ENCODE measurements around the gene OVOL1.
A peak's percentile ranks its signal among the peaks of the same experiment; 100 is the strongest.

Gene OVOL1

DNA sequence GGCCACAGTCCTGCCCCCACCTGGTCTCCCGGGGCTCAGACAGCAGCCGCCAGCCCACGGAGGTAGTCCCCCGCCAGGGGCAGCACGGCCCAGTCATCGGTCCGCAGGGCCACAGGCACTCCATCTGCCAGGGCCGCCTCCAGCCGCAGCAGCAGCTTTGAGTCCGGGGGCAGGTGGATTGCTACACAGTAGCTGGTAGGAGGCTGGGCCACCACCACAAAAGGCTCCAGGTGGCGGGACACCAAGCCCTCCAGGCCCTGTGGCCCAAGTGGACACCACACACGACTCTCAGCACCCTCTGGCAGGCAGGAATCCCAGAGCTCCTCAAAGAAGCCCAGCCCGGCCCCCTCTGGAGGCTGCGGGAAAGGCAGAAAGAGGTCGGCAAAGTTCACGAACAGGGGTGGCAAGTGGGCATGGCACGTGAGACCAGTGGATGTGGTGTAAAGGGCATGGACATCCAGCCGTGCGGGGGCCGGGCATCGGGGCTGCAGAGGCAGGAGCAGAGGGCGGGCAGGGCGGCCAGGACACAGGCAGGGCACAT is 9.0 kb upstream of the OVOL1 start:
- no peak for DNase-seq (ENCODE audit: low read depth in 3 of 3, low spot score in 1 of 3)

- no peak for DNase-seq (ENCODE audit: low read depth in 3 of 3, low spot score in 1 of 3)
Measured at GRCh38 chr11:65778431-65778900, 8.4 kb upstream of the OVOL1 start.

GRCh38 chr11:65778901-65779668 is 7.8 kb upstream of the OVOL1 start:
- no peak for DNase-seq (ENCODE audit: low read depth in 3 of 3, low spot score in 1 of 3)

- DNase-seq (ENCODE audit: low read depth in 3 of 3, low spot score in 1 of 3) = no peak
Measured at GRCh38 chr11:65779669-65779918, 7.3 kb upstream of the OVOL1 start.

- peak; percentile 28 to 67 (median 51) for DNase-seq (ENCODE audit: low read depth in 3 of 3, low spot score in 1 of 3)
Measured at GRCh38 chr11:65779919-65780769, 6.7 kb upstream of the OVOL1 start.

GRCh38 chr11:65780770-65781151 is 6.1 kb upstream of the OVOL1 start, which contains the start of gene AP5B1:
AP5B1 (minus strand) TSS chr11:65780976; CDS start chr11:65780591, 385 bp downstream.
- DNase-seq (ENCODE audit: low read depth in 3 of 3, low spot score in 1 of 3) = peak in 2 of 3 donors; percentile 53 to 64

GRCh38 chr11:65781152-65781961 is 5.5 kb upstream of the OVOL1 start:
- DNase-seq (ENCODE audit: low read depth in 3 of 3, low spot score in 1 of 3) = no peak

DNA sequence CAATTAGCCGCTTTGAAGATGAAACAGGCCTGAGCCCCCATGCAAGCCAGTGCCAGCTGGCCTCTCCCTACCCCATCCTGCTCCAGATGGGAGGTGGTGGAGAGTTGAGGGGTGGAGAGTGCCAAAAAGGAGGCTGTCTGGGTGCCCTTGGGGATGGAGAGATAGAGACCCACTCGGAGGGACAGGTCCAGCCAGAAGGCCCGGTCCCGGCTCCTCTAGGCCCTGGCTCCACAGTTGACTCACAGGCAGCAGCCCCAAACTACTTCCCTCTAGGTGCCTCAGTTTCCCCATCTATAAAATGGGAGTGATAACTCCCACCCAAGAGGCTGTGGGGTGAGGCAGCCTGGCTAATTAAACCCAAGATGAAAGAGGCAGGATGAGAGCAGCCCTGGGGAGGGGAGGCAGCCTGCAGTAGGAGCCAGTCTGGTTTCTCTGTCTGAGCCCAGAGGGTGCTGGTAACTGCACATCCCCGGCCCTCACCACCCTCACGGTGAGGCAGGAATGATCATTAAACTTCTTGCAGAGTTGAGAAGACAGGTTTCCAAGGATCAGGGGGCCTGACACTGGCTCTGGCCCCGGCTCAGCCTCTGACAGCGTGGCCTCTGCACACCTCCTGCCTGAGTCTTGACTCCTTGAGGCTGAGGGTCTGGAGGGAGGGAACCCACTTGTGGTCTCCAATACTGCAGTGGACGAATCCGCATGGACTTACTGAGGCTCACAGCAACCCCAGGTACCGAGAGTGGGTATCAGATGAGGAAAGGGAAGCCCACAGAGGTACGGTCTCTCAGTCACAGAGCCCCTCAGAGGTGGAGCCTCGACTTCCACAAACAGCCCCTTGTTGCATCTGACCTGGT is 4.7 kb upstream of the OVOL1 start:
- no peak for DNase-seq (ENCODE audit: low read depth in 3 of 3, low spot score in 1 of 3)

DNA sequence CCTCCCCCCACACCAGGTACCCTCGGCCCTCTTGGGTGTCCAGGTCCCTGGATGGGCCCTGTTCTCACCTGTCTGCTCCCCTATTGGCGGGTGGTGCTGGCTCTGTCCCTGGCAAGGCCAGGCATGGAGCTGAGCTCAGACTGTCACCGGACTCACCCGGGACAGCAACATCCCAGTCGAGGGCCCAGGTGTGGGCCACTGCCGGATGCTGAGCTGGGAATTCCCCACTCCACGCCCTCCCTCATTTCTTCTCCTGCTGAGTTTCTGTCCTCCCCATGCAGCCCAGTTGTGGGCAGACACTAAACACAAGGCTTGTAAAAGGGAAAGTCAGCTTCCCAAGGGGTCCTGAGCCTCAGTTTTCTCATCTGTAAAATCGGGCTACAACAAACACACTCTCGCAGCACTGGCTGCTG is 4.0 kb upstream of the OVOL1 start:
- no peak for DNase-seq (ENCODE audit: low read depth in 3 of 3, low spot score in 1 of 3)

DNA sequence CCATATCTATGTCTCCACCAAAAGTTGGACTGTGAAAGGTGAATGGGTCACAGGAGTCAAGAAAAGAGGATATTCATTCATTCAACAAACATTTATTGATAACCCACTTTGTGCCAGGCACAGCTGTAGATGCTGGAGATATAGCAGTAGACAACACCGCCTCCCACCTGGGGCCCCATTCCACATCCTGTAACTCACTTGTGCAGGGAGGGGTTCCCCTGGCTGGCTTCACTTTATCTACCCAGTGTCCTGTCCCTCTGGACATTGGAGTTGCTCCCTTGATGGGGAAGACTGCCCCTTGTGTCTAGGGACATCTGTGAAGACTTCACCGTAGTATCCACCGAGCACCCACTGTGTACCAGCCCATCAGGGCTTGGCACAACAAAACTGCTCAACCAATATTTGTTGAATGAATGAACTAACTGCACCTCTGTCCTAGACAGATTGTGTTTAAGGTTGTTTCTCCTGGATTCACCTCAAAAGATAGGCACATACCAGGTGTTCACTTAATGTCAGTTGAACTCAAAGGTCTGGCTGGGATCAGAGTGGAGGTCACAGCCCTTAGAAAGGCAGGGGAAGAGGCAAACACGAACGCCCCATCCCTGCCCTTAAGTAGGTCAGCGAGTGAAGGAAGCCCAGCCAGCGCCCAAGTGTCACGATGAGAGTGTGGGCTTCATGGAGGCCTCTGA is 1.4 kb upstream of the OVOL1 start:
- DNase-seq (ENCODE audit: low read depth in 3 of 3, low spot score in 1 of 3) = no peak

GRCh38 chr11:65786008-65786785 is 666 bp upstream of the OVOL1 start:
- no peak for DNase-seq (ENCODE audit: low read depth in 3 of 3, low spot score in 1 of 3)

DNA sequence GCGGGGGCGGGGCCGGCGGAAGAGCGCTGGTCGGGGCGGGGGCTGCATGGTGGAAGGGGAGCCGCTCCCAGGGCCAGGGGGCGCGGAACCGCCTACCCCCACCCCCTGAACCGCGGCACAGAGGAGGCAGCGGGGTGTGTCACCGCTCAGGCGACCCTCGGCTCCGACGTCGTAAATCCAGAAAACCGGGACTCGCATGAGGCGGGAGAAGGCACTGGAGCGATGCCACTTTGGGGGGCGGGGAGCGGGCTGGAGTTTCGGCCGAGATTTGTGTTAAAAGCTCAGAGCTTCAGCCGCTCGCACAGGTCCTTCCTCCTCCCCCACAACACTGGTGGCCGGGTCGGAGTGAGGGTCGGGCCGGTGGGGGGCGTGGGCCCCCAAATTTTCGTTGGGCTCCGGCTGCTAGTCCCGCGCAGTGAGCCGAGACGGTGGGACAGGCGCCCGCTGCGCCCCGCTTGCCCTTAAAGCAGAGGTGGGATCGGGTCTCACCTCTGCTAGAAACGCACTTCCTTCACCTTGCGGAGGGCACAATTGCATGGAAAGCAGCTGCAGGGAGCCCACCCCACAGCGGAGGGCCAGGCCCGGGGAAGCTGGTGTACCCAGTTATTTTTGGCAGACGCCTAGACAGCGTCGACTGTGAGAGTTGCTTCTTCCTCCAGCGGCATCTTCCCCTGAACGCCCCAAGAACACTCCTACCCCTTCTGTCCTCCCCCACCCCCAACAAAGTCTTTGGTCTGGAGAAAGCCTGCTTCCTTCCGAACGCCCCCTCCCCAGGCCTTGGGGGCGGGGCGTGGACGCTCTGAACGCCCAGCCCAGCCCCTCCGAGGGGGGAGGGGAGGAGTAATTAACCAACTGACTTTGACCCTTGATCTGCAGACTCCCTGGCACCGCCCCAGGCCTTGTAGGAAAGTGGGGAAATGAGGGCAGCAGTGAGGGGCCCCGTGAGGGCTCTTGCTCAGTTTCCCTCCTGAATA is 1.1 kb downstream of the OVOL1 start:
- no peak for DNase-seq (ENCODE audit: low read depth in 3 of 3, low spot score in 1 of 3)

- no peak for DNase-seq (ENCODE audit: low read depth in 3 of 3, low spot score in 1 of 3)
Measured at GRCh38 chr11:65788821-65789220, 2.0 kb downstream of the OVOL1 start.

DNA sequence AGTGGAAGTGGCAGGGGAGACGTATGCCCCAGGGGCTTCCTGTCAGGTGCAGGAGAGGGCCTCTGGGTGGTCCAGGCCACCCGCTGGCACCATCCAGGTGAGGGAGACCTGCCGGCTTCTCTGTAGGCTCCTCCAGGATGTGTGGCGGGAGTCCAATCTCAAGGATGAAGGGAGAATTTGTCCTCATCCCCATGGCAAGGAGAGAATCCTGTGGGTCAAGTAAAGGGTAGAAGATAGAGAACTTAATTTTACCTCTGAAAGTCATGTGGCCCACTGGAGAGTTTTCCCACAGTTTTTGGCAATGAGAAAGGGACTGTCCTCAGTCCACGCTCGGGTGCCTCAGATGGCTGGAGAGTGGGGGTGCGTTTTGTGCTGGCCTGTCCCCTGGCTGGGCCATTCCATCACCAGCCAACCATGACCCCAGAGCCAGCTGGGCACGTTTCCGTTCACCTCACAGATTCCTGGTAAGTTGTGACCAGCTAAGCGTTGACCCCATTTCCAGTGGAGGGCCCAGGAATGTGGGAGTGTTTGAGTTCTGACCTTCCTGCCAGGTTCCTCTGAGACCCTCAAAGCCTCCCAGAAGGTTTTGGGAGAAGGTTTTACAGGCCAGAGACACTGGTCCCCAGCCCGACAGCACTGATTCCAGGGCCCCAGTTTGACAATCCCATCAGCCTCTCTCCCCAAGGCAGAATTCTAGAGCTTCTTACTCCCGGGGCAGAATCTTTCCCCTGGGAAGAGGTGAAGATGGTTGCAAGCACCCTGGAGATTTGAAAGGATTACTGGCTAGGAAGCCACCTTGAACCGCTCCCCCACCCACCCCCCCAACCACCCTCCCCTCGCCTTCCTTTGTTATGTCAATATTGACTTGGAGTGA is 2.6 kb downstream of the OVOL1 start:
- DNase-seq (ENCODE audit: low read depth in 3 of 3, low spot score in 1 of 3) = no peak

GRCh38 chr11:65790104-65790901 is 3.4 kb downstream of the OVOL1 start:
- no peak for DNase-seq (ENCODE audit: low read depth in 3 of 3, low spot score in 1 of 3)
